Measurements from ENCODE around the gene NDUFS6.

DNA sequence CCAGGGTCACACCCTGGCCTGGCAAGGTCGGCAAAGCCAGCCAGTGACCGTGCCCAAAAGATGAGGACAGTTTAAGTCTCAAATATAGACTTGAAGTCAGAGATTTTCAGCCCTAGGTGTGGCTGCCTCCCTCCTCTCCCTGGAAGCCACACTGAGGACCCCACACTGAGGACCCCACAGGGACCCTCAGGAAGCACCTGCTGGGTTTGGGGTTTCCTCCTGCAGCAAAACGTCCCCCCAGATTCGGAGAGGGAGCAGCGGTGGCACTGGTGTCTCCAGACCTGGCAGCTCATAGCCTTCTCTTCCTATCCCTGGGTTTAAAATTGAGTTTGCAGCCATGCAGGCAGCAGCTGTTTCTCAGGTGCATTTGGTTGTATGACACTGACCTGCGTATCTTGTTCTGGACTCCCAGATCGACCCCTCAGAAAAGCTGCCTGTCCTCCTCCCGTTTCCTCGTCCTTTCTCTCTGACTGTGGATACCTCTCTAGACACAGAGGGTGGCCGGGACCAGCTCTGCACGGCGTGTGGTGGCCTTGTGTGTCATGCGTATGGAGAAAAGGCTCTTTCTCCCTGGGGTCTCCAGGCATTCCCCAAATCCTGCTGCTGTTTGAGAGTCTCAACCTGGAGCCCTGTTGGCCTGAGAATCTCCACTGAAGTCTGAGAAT lies 38.2 kb upstream of the NDUFS6 start:
- no peak for TF ChIP-seq POLR2AphosphoS5 (IDR thresholded peaks at IDR 0.05; ENCODE audit: low read depth, low read length)
- no peak for TF ChIP-seq TAF1 (IDR thresholded peaks at IDR 0.05; ENCODE audit: low read depth, low read length)

Measured in GM12891 (cell line).